Measurements from ENCODE around the gene C6orf136. TPM values are rescaled to one million over a fixed set of nuclear protein-coding genes. Genes with fewer than 3 reads are reported as not detected.

Gene C6orf136
- total and polyA plus RNA-seq, 12 donors, result 1.8 to 73.7 (median 19.0) TPM

DNA sequence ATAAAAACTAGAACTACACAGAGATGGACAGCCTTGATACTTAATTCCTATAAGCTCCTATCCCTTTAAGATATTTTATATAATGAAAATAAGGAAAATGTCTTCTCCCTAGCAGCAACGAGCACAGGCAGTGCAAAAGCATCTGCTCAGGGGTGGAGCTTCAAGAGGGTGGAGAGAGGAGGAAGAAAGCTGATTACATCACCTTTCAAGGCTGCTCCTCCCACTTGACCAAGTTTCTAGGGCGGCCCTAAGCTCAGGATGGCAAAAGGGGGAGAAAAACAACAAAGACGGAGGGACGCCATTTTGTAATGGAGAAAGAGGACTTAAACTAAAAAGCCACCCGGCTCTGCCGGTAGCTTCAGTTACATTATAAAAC is 32.1 kb upstream of the C6orf136 start:
- Histone ChIP-seq H3K27me3 (no peaks in the 10 kb centered on the region), H3K27ac (peak overlapping the region; percentile 89 to 96 (median 95)), H3K4me3 (peak overlapping the region in 2 of 4 donors; percentile 61 to 81), H3K4me1 (replicated peaks in 1 of 2) (peaks cover 10 to 51% of the 10 kb centered on the region in 2 donors), H3K9me3 (replicated peaks in 1 of 3) (no peaks in the 10 kb centered on the region), H3K36me3 (replicated peaks in 1 of 2) (peaks cover 0 to 21% of the 10 kb centered on the region in 2 donors)
- TF ChIP-seq, protein P1, sequence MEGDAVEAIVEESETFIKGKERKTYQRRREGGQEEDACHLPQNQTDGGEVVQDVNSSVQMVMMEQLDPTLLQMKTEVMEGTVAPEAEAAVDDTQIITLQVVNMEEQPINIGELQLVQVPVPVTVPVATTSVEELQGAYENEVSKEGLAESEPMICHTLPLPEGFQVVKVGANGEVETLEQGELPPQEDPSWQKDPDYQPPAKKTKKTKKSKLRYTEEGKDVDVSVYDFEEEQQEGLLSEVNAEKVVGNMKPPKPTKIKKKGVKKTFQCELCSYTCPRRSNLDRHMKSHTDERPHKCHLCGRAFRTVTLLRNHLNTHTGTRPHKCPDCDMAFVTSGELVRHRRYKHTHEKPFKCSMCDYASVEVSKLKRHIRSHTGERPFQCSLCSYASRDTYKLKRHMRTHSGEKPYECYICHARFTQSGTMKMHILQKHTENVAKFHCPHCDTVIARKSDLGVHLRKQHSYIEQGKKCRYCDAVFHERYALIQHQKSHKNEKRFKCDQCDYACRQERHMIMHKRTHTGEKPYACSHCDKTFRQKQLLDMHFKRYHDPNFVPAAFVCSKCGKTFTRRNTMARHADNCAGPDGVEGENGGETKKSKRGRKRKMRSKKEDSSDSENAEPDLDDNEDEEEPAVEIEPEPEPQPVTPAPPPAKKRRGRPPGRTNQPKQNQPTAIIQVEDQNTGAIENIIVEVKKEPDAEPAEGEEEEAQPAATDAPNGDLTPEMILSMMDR (IDR thresholded peaks at IDR 0.05), result no peak
- TF ChIP-seq POLR2A (IDR thresholded peaks at IDR 0.05), result peak; percentile 39 to 88
- intact Hi-C loops (cut with DNase I), result no loop called here
- peak; percentile 88 to 96 (median 94) for DNase-seq
- 0 to 1% (median 1%) methylated on average over 6 of the region's 6 CpGs for WGBS, 4 donors

DNA sequence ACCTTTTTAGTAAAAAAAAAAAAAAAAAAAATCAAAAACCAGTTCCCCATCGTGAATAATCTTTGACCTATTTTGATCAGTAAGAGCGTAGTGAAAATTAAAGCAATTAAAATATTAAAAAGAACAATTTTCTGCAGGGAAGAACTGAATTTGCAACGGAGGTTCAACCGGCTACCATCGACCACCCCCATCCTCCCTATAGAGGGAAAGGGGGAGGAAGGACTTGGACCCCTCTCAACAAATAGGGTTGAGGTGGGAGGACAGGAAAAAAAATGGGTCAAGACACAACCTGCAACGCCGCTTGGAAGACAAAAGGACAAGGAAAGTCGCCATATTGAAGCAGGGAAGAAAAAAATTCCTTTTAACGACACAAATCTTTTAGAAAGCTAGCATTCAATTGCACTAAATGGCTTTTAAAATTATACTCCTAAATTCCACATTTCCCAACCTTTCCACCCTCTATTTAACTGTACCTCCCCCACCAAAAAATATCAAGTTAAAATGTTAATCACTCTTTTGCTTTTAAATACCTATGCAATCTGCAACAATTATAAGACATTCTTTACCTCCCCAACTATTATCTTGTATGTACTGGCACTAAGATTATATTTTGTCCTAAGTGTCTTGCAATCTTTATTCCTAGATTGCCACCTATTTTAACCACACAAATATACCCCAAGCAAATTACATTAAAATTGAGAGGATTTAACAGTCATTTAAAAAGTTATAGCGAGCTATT is 31.5 kb upstream of the C6orf136 start:
- WGBS, 4 donors, result 0 to 1% (median 0%) methylated on average over 10 of the region's 10 CpGs
- Histone ChIP-seq H3K27me3 (no peaks in the 10 kb centered on the region), H3K27ac (peak overlapping the region; percentile 89 to 96 (median 95)), H3K4me1 (replicated peaks in 1 of 2) (peaks cover 10 to 51% of the 10 kb centered on the region in 2 donors), H3K4me3 (peak overlapping the region in 3 of 4 donors; percentile 61 to 81 (median 73)), H3K9me3 (replicated peaks in 1 of 3) (no peaks in the 10 kb centered on the region), H3K36me3 (replicated peaks in 1 of 2) (peaks cover 0 to 27% of the 10 kb centered on the region in 2 donors)
- DNase-seq, result peak in 6 of 7 donors; percentile 48 to 81 (median 56)
- TF ChIP-seq, protein P1 (IDR thresholded peaks at IDR 0.05), result no peak
- TF ChIP-seq POLR2A (IDR thresholded peaks at IDR 0.05), result no peak
- intact Hi-C loops (cut with DNase I), result no loop called here

- H3K36me3 ChIP-seq (replicated peaks in 1 of 2), result peaks cover 0 to 35% of the 10 kb centered on the region in 2 donors
- intact Hi-C loops (cut with DNase I), result no loop called here
- no peaks in the 10 kb centered on the region for H3K27me3 ChIP-seq
- H3K4me3 ChIP-seq, result peak overlapping the region; percentile 29 to 81 (median 67)
- peaks cover 10 to 44% of the 10 kb centered on the region in 2 donors for H3K4me1 ChIP-seq (replicated peaks in 1 of 2)
- peak; percentile 33 to 64 for TF ChIP-seq POLR2A (IDR thresholded peaks at IDR 0.05)
- TF ChIP-seq, protein P1 (IDR thresholded peaks at IDR 0.05), result peak in 1 of 6 experiments; percentile 9
- H3K9me3 ChIP-seq (replicated peaks in 1 of 3), result no peaks in the 10 kb centered on the region
- H3K27ac ChIP-seq, result peak overlapping the region; percentile 89 to 96 (median 95)
- WGBS, 4 donors, result 0 to 1% (median 1%) methylated on average over 10 of the region's 10 CpGs
- DNase-seq, result peak in 2 of 7 donors; percentile 40 to 62
Observed at GRCh38 chr6:30615958-30616810, 30.7 kb upstream of the C6orf136 start.

Measured in adrenal gland (tissue), 12 donors.